DND-41 (cell line): ENCODE data around the gene HAUS7.

Source experiments
- ATAC-seq: fragments of 200-7000 bp; cut with Tn5 transposase; 3 replicates; pipeline ENCODE4 v1.9.1; 2021; ENCODE audit warnings: low read depth; ENCODE audit not compliant: insufficient read depth
- DNase-seq: peaks from one replicate; pipeline ENCODE4 v3.0.0-alpha.2; 2020
- H2AFZ ChIP-seq: 2 replicates; pipeline ENCODE4 v1.6.0; 2012; ENCODE audit warnings: low read depth, low read length
- H3K27ac ChIP-seq: 2 replicates; pipeline ENCODE4 v1.5.1; 2012; ENCODE audit warnings: low read length, inconsistent platforms
- H3K27me3 ChIP-seq: fragments of 200-600 bp; sonication (generic); 2 replicates; pipeline ENCODE4 v1.6.0; 2012; ENCODE audit warnings: low read length, mild to moderate bottlenecking, inconsistent platforms; ENCODE audit not compliant: insufficient read depth, poor library complexity
- H3K36me3 ChIP-seq: 2 replicates; pipeline ENCODE4 v1.5.1; 2012; ENCODE audit warnings: low read length, inconsistent platforms; ENCODE audit not compliant: insufficient read depth
- H3K4me1 ChIP-seq: 2 replicates; pipeline ENCODE4 v1.5.1; 2012; ENCODE audit warnings: mild to moderate bottlenecking, low read length; ENCODE audit not compliant: insufficient read depth
- H3K4me2 ChIP-seq: 2 replicates; pipeline ENCODE4 v1.6.0; 2012; ENCODE audit warnings: mild to moderate bottlenecking, moderate library complexity, low read length, inconsistent platforms; ENCODE audit not compliant: insufficient read depth
- H3K4me3 ChIP-seq, 2 experiments: fragments of 200-600 bp in 1 of 2; shearing (Covaris generic) in 1 of 2; 2 replicates each; pipeline ENCODE4 v1.5.1; 2012 to 2016; ENCODE audit warnings: inconsistent platforms in 2 of 2, low read length in 2 of 2, mild to moderate bottlenecking in 2 of 2, low read depth in 1 of 2, moderate library complexity in 1 of 2
- H3K79me2 ChIP-seq: 2 replicates; pipeline ENCODE4 v1.6.0; 2012; ENCODE audit warnings: low read length, inconsistent platforms; ENCODE audit not compliant: insufficient read depth
- H3K9ac ChIP-seq: 2 replicates; pipeline ENCODE4 v1.6.0; 2012; ENCODE audit warnings: low read depth, mild to moderate bottlenecking, inconsistent platforms, low read length, moderate library complexity
- H3K9me3 ChIP-seq: 2 replicates; pipeline ENCODE4 v1.5.1; 2012; ENCODE audit warnings: low read length, moderate library complexity, mild to moderate bottlenecking, inconsistent platforms; ENCODE audit not compliant: insufficient read depth, severe bottlenecking
- H4K20me1 ChIP-seq: 2 replicates; pipeline ENCODE4 v1.6.0; 2012; ENCODE audit warnings: low read length; ENCODE audit not compliant: insufficient read depth
- CTCF ChIP-seq: IDR thresholded peaks from 2 replicates; pipeline ENCODE4 v1.5.1; 2012; ENCODE audit warnings: borderline replicate concordance, low read length, moderate library complexity, mild to moderate bottlenecking; ENCODE audit not compliant: poor library complexity, severe bottlenecking; ENCODE audit errors: extremely low read depth
- EZH2 ChIP-seq: IDR thresholded peaks from 3 replicates; pipeline ENCODE4 v1.6.1; 2012; ENCODE audit warnings: borderline replicate concordance, low read depth, mild to moderate bottlenecking, moderate library complexity, low read length, inconsistent platforms; ENCODE audit not compliant: severe bottlenecking

The HAUS7 gene

GRCh38 chrX:153398275-153398960 lies 72.0 kb downstream of the HAUS7 start:
- Histone ChIP-seq H3K36me3 (no peaks in the 10 kb centered on the region), H3K27me3 (no peaks in the 10 kb centered on the region), H3K4me1 (no peaks in the 10 kb centered on the region), H3K9ac (no peak overlapping the region), H3K9me3 (no peaks in the 10 kb centered on the region), H2AFZ (no peak overlapping the region), H3K27ac (no peak overlapping the region), H3K4me3 (no peak overlapping the region), H3K79me2 (no peaks in the 10 kb centered on the region), H3K4me2 (no peak overlapping the region), H4K20me1 (no peaks in the 10 kb centered on the region)
- DNase-seq (no peak), ATAC-seq (no peak)
- TF ChIP-seq CTCF (no peak), EZH2 (no peak)
